NCI-H526 treated with DMSO at 0.1 percent for 48 hours (cell line): ENCODE results near the gene DTX4.
"Not testable (repeated sequence)": the region's sequence is repeated elsewhere in the genome, so short reads cannot be mapped to it uniquely, and the experiment has no call there.

Experiments
- DNase-seq: peaks from one replicate; lab custom pipeline; 2025; lab: John Stamatoyannopoulos, UW

DTX4 gene

DNA sequence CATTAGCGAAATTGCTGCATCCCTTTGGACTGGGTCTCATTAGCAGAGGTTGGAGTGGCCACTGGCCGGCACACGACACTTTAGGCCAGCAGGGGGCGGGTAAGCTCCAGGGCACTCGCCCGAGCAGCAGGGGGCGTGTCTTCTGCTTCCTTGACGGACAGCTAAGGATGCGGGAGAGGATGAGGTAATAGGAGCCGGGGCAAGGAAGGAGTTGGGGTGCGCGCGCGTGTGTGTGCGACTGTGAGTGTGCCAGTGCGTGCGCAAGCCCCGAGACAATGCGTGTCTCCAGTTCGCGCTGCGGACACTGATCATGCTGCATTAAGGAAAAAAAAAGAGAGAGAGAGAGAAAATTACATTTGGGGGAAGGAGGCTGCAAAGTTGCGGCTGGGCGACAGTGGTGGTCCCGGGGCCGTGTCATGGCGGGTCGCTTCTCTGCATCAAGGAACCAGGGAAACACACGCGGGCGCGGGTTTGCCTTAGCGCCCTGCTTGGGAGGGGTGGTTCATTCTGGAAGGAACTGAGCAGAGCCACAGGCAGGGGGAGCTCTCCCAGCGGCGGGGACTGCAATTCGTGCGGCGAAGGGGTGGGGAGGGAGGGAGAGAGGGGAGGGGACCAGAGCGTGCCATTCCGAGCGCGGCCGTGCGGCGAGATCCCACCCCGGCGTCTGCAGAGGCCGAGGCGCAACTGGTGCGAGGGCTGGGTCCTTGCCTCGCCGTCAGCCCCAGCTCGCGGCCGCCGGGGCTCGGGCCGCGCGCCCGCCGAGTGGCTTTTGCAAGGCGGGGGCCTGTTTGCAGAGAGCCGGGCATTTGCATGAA lies at the start of gene DTX4:
Gene DTX4 (plus strand): TSS at position 625 of the 815 bp plus-strand sequence. CDS start 464 bp downstream, outside the sequence.
- peak; percentile 73 for DNase-seq

DNA sequence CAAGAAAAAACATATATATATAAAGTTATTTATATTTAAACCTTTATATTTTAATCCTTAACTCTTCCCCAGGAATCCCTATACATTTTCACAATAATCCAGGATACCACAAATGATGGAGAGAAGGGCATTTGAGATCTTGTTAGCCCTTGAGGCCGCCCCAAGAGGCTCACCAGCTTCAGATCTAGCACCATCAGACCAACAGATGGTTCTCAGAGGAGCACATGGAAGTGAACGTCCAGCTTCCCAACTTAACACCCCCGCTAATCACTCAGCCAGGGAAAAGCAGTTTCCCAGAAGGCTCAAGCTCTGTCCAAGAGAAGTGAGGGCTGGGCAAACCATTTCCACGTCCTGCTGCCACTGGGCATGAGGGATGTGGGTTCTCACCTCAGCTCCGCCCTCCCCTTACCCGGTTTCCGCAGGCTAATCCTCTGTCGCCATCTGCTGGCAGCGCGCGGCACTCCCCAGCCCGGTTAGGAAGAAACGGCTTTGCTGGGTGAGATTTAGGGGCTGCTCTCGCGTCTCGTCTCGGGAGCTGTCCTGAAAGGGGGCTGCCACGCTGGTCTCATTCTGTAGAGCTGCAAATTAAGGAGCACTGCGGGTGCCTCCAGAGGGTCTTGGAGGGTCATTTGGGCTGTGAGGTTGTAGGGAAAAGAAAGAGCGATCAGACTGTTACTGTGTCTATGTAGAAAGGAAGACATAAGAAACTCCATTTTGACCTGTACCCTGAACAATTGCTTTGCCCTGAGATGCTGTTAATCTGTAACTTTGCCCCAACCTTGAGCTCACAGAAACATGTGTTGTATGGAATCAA lies 36.1 kb upstream of the DTX4 start:
- peak; percentile 18 for DNase-seq

DNA sequence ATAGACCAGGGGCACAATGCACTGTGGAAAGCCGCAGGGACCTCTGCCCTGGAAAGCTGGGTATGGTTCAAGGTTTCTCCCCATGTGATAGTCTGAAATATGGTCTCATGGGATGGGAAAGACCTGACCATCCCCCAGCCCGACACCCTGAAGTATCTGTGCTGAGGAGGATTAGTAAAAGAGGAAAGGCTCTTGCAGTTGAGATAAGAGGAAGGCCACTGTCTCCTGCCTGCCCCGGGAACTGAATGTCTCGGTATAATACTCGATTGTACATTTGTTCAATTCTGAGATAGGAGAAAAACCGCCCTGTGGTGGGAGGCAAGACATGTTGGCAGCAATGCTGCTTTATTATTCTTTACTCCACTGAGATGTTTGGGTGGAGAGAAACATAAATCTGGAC lies 35.4 kb upstream of the DTX4 start:
- DNase-seq, result not testable (repeated sequence)

DNA sequence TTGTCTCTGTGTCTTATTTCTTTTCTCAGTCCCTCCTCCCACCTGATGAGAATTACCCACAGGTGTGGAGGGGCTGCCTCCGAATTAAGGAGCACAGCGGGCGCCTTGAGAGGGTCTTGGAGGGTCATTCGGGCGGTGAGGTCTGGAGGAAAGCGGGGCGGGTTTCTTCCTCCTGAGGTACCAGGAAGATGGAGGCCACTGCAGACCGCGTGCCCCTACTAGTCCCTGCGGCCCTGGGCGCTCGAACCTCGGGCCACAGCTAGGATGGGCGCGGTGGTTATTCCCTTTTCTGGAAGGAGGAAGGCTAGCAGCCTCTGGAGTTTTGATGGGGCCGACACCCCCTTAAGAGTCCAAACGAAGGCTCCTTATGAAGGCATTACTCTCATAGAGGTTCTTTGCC lies 34.7 kb upstream of the DTX4 start:
- no peak for DNase-seq

DNA sequence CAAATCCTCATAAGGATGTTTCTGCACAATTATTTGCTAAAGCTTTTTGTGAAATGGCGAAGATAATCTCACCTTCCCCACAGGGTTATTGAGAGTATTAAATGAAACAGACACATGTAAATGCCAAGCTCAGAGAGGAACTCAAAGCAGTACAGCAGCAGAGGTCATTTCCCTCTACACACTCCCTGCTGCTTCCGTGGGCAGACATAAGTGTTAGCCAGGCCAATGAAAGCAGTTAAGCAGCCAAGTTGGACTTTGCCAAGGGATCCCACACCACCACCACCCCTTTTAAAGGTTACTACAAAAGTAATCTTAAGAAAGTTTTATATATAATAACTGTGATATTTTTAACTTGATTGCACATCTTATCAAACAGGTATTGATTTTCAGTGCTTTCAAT lies 33.3 kb upstream of the DTX4 start:
- DNase-seq, result no peak

DNA sequence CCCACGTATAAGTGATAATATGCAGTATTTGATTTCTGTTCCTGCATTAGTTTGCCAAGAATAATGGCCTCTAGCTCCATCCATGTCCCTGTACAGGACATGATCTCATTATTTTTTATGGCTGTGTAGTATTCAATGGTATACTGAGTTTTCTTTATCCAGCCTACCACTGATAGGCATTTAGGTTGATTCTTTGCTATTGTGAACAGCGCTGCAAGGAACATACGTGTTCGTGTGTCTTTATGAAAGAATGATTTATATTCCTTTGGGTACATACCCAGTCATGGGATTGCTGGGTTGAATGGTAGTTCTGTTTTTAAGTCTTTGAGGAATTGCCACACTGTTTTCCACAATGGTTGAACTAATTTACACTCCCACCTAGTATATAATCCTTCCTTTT lies 30.7 kb upstream of the DTX4 start:
- no peak for DNase-seq

DNA sequence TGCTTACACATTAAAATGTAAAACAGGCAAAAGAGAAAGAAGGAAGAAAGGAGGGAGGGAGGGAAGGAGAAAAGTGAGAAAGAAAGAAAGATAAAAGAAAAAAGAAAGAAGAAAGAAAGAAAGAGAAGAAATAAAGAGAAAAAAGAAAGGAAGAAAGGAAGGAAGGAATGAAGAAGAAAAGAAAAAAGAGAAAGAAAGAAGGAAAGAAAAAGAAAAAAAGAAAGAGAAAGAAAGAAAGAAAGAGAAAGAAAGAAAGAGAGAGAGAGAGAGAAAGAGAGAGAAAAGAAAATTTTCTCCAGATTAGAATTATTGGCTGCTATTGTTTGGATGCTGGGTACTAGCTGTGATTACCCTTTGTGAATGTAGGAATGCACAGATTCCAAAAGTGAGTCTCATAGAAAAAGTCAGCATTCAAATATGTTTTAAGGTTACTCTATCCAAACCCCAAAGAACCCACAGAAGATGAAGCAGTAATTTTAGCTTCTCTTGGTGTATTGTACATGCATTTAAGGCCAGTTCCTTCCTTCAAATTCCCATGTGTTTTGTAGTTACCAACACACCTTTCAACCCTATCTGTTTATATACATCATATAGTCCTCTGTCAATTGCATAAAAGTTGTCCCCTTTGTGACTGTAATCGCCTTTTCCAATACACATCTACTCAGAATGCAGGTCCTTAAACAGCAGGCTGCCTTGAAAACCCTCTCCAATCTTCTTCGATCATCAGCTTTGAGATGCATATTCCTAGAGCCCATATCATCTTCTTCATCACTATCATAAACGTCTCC lies 30.1 kb upstream of the DTX4 start:
- no peak for DNase-seq

DNA sequence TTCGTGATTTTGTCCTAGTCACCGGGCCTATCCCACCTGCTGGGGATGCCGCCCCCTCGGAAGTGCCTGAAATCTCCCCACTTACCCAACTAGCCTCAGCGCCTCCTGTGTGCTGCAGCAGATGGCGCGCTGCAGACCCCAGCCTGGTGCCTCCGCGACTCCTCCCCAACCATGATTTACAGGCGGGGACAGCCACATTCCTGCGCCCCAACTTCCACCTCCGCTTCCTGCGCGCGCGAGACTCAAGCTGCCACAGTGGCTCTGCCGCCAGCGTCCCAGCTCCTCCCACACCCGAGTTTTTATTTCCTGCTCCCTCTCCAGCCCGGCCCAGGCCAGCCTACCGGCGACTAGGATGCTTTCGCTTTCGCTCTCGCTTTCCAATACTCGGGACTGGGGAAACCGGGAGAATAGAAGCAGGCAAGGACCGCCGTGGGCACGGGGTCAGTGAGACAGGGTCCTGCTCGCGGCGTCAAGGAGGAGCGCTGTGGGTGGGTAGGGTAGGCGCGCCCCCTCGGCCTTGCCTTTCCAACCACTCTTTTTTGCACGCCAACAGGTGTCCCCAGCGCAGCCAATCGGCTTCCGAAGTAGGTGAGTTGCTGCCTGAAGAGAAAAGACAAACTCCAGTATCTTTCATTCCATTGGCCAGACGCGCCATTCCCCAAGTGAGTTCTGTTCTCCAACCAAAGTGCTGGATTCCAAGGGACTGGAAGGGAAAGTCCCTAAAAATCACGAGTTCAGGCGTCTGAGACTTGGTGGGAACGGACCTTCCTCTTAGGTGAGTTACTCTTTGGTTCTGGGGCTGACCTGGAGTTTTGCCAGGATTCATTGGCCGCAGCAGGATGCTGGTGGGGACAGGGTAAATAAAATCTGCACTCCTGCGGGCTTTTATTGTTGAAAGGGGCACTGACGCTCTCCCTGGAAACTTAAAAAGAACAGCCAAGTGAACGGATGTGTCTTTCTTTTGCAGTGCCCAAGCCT lies 29.1 kb upstream of the DTX4 start, which contains the start of gene FAM111A:
Gene FAM111A (plus strand): TSS at position 327 of the 978 bp plus-strand sequence. CDS start 6,017 bp downstream, outside the sequence.
- peak; percentile 77 for DNase-seq

DNA sequence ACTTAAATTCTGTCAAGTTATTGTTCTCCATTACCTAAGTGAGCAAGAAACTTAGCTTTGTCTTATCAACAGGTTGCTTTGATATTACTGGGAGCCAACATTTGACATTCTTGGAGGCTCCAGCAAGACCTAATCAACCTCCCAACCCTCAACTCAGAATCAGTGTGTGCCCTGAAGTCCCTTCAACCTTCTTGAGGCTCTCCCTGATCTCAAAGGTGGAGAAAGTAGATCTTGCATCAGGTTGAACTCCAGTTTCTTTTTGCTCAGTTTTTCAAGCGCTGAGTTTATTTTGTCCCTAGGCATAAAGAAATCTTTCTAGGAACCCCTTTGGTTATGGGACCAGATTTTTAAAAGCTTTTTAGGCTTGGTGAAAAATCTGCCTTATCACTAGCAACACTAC lies 27.8 kb upstream of the DTX4 start:
- no peak for DNase-seq

DNA sequence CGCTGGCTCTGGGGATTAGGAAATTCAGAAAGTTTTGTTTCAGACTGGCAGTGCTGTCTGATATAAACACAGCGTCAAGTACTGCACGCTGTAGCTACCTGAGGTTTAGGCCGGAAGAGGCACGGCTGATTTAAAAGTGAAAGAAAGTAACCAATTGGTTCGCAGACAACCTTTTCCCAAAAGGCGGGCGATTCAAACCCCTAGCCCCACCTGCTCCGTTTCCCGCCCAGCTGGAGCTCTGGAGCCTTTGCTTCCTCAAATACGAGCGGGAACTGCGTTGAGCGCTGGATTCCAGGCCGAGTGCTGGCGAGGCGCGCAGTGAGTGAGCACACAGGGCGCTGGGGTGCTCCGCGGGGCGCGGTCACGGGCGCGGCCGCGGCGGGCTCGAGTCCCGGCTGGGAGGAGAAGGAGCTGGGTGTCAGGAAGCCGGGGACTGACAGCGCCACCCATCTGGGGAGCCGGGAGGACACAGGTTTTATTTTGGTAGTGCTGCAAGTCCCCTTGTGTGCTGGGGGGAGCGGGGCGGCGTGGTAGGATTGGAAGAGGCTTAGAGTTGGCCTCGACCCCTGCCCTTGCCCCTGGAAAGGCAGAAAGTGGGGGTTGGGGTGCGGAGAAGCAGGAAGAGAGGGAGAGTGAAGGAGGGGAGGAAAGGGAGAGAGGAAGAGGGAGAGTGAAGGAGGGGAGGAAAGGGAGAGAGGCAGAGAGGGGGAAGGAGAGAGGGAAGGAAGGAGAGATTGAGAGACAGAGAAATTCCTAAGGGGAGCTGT lies 27.2 kb upstream of the DTX4 start:
- peak; percentile 62 for DNase-seq

DNA sequence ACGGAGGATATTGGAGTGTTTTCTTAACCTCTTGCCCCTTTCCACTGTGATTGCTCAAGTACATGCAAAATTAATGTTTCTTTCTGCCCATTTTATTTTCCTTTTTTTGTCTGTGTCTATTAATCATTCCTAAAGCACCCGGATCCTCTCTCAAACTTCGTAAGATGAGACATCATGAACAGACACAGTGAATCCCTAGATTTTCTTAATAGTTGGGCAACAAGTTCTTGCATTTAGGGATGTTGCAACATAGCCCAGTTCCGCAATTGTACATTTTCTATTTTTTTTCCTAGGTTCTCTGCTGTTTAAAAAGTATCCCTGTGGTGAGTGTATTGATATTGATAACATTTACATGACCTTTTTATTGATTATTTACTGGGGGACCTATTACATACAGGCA lies 26.4 kb upstream of the DTX4 start:
- DNase-seq, result no peak

DNA sequence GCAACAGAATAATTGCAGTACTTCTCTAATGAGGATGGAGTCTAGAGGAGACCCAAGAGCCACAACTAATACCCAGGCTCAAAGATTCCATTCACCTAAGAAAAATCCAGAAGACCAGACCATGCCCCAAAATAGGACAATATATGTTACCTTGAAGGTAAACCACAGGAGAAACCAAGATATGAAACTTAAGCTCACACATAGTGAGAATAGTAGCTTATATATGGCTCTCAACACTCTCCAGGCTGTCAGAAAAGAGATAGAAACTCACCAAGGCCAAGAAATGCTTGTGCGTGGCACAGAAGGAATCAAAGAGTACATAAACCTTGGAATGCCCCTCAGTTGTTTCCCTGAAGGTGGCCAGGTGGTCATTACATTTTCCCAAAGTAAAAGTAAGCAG lies 20.2 kb upstream of the DTX4 start:
- no peak for DNase-seq

DNA sequence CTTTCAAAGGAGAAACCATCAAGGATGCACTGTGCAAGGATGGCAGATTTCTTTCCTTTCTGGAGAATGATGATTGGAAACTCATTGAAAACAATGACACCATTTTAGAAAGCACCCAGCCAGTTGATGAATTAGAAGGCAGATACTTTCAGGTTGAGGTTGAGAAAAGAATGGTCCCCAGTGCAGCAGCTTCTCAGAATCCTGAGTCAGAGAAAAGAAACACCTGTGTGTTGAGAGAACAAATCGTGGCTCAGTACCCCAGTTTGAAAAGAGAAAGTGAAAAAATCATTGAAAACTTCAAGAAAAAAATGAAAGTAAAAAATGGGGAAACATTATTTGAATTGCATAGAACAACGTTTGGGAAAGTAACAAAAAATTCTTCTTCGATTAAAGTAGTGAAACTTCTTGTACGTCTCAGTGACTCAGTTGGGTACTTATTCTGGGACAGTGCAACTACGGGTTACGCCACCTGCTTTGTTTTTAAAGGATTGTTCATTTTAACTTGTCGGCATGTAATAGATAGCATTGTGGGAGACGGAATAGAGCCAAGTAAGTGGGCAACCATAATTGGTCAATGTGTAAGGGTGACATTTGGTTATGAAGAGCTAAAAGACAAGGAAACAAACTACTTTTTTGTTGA lies 19.5 kb upstream of the DTX4 start:
- no peak for DNase-seq

DNA sequence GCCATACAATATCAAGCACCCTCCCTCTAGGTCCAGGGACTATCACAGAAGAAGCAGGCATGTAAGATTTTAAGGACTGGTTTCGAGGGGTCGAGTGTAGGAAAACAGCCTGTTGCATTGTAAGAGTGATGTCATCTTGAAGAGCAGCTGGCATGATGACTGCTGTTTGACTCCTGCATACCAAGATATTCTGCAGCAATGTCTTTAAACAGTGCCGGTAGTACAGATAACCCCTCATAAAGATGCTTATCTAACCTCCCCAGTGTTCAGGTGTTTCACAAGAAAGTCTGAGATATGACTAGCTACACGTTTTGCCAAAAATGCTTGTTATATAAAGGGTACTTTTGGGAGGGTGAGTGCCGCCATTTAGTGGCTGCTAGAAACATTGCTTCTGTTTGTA lies 17.3 kb upstream of the DTX4 start:
- DNase-seq, result no peak

DNA sequence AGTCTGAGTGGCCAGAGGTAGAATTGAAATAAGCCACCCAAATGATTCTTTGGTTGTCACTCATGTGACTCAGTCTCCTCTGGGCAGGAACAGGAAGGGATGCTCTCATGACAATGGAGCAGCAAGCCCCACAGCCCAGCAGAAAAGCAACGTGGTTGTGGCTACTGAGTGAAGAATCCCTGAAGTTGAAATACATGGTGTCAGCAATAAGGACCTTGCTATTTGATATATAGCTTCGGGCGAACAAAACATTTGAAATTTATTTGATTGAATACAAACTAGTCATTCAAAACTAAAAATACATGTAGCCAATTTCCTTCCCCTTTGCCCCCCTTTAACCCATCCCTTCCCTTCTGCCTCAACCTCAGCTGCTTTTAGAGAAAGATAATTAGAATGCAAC lies 14.5 kb upstream of the DTX4 start:
- no peak for DNase-seq

DNA sequence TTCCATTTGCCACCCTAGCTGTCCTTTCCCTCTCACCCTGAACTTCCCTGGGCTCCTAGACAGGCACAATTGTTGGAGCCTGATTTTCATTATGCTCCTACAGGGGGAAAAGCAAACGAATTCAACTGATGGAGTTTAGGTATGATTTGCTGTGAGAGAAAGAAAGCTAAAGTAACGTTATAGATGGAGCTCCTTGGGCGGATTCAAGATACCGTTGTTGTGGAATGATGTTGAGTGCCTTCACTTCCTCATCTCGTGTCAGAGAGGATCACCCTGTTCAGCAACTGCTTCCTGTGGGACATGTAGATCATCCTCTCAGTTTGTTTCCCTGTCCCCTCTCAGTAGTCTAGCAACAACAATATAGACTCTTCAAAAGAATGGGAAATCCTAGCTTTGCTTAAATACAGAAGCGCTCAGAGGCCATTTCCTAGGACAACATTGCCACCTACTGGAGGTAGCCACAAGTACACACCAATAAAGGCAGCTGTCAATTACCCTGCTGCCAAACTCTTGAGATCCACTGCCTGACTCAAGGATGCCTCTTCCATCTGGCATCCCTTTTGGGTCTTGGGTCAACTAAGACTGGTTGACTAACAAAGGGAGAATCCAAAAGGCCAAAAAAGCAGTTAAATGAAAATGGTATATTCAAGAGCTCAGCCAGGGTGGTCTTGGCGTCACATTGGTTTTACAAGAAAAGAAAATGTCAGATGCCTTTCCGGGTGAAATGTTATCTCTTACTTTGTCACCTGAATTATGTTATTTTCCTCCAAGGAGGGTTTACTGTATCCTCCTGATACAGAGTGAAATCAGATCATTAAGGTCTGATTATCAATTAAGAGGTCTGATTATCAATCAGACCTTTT lies 13.5 kb upstream of the DTX4 start:
- peak; percentile 24 for DNase-seq

DNA sequence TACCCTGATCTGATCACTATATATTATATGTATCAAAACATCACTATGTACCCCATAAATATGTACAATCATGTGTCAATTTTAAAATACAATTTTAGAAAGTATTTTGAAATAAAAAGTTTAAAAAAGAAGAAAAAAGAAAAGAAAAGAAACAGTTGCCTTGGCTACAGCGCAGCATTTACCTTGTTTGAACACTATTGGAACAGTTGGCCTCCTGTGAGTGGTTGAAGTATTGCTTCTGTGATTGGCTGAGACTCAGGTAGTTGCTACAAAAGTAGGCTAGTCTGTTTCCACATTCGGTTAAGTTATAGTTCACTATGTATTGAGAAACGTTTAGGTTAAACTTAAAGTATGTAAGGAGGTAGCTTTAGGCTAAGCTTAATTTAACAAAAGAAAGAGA lies 7.9 kb upstream of the DTX4 start:
- no peak for DNase-seq

DNA sequence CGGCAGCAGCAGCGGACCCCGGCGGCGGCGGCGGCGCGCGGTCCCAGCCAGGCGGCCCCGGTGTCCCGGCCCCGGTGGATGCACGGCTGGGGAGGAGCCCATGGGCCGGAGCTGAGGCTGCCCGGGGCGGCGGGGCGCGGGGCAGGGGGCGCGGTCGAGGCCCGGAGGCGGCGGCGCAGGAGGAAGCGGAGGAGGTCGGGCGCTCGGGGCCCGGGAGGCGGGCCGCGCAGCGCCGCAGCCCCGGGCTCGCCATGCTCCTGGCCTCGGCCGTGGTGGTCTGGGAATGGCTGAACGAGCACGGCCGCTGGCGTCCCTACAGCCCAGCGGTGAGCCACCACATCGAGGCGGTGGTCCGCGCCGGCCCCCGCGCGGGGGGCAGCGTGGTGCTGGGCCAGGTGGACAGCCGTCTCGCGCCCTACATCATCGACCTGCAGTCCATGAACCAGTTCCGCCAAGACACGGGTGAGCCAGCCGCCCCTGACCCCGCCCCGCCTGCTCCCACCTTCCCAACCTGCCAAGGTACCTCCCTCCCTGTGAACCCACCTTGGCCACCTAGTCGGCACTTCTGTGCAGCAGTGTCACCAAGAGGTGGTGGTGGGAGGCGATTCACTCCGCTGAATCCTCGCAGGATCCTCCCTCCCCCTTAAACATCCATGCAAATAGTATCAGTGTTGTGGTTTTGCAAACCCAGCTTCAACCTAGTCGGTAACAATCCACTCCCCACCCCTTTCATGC lies 580 bp downstream of the DTX4 start:
- no peak for DNase-seq
